Liver (tissue), 9 donors: ENCODE measurements around the gene CAPZB. TPM values are rescaled to one million over a fixed set of nuclear protein-coding genes. Genes with fewer than 3 reads are reported as not detected.

Experiments used
- DNase-seq: peaks from one replicate; pipeline ENCODE4 v3.0.0-alpha.2; 2017; ENCODE audit warnings: low spot score
- H3K27ac ChIP-seq, 2 donors: one replicate each; pipeline ENCODE4 v1.7.0; 2013; ENCODE audit warnings: inconsistent platforms in 2 of 2, low read length in 2 of 2, control low read depth in 1 of 2, low read depth in 1 of 2, mild to moderate bottlenecking in 1 of 2
- H3K27me3 ChIP-seq, 4 donors: one replicate each; pipeline versions ENCODE4 v1.6.1 to v1.7.0; 2013; ENCODE audit warnings: low read length in 3 of 4, inconsistent platforms in 1 of 4, mild to moderate bottlenecking in 1 of 4, moderate library complexity in 1 of 4; ENCODE audit not compliant: control insufficient read depth in 4 of 4, insufficient read depth in 4 of 4
- H3K36me3 ChIP-seq, 4 donors: one replicate each; pipeline versions ENCODE4 v1.6.1 to v1.7.0; 2013; ENCODE audit warnings: low read length in 3 of 4, mild to moderate bottlenecking in 3 of 4, low read depth in 1 of 4, moderate library complexity in 1 of 4; ENCODE audit not compliant: control insufficient read depth in 4 of 4, insufficient read depth in 3 of 4
- H3K4me1 ChIP-seq, 4 donors: one replicate each; pipeline versions ENCODE4 v1.6.1 to v1.7.0; 2013; ENCODE audit warnings: low read length in 3 of 4, mild to moderate bottlenecking in 3 of 4, moderate library complexity in 1 of 4; ENCODE audit not compliant: control insufficient read depth in 4 of 4, insufficient read depth in 4 of 4
- H3K4me3 ChIP-seq, 3 donors: one replicate each; pipeline versions ENCODE4 v1.6.1 to v1.7.0; 2013; ENCODE audit warnings: low read length in 3 of 3, control low read depth in 1 of 3, low read depth in 1 of 3, mild to moderate bottlenecking in 1 of 3
- H3K9ac ChIP-seq, 2 donors: one replicate each; pipeline ENCODE4 v1.7.0; 2013; ENCODE audit warnings: low read length in 2 of 2, mild to moderate bottlenecking in 2 of 2, moderate library complexity in 2 of 2, control low read depth in 1 of 2, low read depth in 1 of 2
- H3K9me3 ChIP-seq, 4 donors: one replicate each; pipeline versions ENCODE4 v1.6.1 to v1.7.0; 2013; ENCODE audit warnings: low read length in 3 of 4; ENCODE audit not compliant: control insufficient read depth in 4 of 4
- FOXA1 ChIP-seq: IDR thresholded peaks from 2 replicates; pipeline ENCODE4 v1.6.1; 2016; ENCODE audit warnings: antibody characterized with exemption
- FOXA2 ChIP-seq: IDR thresholded peaks from 2 replicates; pipeline ENCODE4 v1.6.1; 2016; ENCODE audit warnings: antibody characterized with exemption
- GABPA ChIP-seq, 2 donors: IDR thresholded peaks in 1 of 2; conservative IDR thresholded peaks in 1 of 2; 2 replicates each; pipeline ENCODE4 v1.6.1; 2016; ENCODE audit warnings: antibody characterized with exemption in 2 of 2, mild to moderate bottlenecking in 1 of 2, moderate library complexity in 1 of 2
- HNF4A ChIP-seq, 2 donors: conservative IDR thresholded peaks; 2 replicates each; pipeline ENCODE4 v1.6.1; 2016; ENCODE audit warnings: antibody characterized with exemption in 2 of 2, mild to moderate bottlenecking in 2 of 2
- HNF4G ChIP-seq: IDR thresholded peaks from 2 replicates; pipeline ENCODE4 v1.6.1; 2016; ENCODE audit warnings: antibody characterized with exemption
- JUND ChIP-seq, 2 donors: IDR thresholded peaks; 2 replicates each; pipeline ENCODE4 v1.6.1; 2016; ENCODE audit warnings: antibody characterized with exemption in 2 of 2
- NR2F2 ChIP-seq: IDR thresholded peaks from 2 replicates; pipeline ENCODE4 v1.6.1; 2016; ENCODE audit warnings: antibody characterized with exemption
- RXRA ChIP-seq, 2 donors: IDR thresholded peaks; 2 replicates each; pipeline ENCODE4 v1.6.1; 2017 to 2018; ENCODE audit warnings: antibody characterized with exemption in 2 of 2, mild to moderate bottlenecking in 1 of 2
- SP1 ChIP-seq: IDR thresholded peaks from 2 replicates; pipeline ENCODE4 v1.6.1; 2018; ENCODE audit warnings: antibody characterized with exemption, mild to moderate bottlenecking
- TAF1 ChIP-seq: conservative IDR thresholded peaks from 2 replicates; pipeline ENCODE4 v1.6.1; 2016; ENCODE audit warnings: antibody characterized with exemption, mild to moderate bottlenecking
- YY1 ChIP-seq: IDR thresholded peaks from 2 replicates; pipeline ENCODE4 v1.6.1; 2016; ENCODE audit warnings: antibody characterized with exemption, mild to moderate bottlenecking
- WGBS: extraction: QIAGEN DNeasy Blood & Tissue Kit; methylation state at CpG from one replicate; pipeline ENCODE4 v1.1.7; 2013; 5-methylcytosine and 5-hydroxymethylcytosine counted together
- polyA plus RNA-seq, 2 donors: library from polyadenylated mRNA; stranded (reverse) in 1 of 2; unstranded in 1 of 2; fragments of 200-250 nt in 1 of 2; fragments of >200 nt in 1 of 2; fragmentation: Nextera tagmentation in 1 of 2; extraction: Ambion mirVana in 1 of 2; gene quantifications; one replicate each; pipeline versions ENCODE4 v1.2.1 to v1.2.3, GENCODE V29; 2013 to 2015
- total RNA-seq, 2 donors: library from RNA; depleted of rRNA; stranded (reverse); fragments of >200 nt; gene quantifications; one replicate each; pipeline ENCODE4 v1.2.3, GENCODE V29; 2014
- TF ChIP-seq, protein P1 (sequence below): fragments of 150-350 bp; IDR thresholded peaks from 2 replicates; pipeline ENCODE4 v1.5.1; 2017; ENCODE audit warnings: improper control_type of control experiment, low read depth, low read length; ENCODE audit not compliant: missing input control
- TF ChIP-seq, protein P2 (sequence below): IDR thresholded peaks from 2 replicates; pipeline ENCODE4 v1.6.1; 2016; ENCODE audit warnings: antibody characterized with exemption
- TF ChIP-seq, protein P3 (sequence below): IDR thresholded peaks from 2 replicates; pipeline ENCODE4 v1.6.1; 2016; ENCODE audit warnings: antibody characterized with exemption, mild to moderate bottlenecking
- TF ChIP-seq, protein P4 (sequence below): IDR thresholded peaks from 2 replicates; pipeline ENCODE4 v1.6.1; 2016; ENCODE audit warnings: antibody characterized with exemption
- TF ChIP-seq, protein P5 (sequence below): IDR thresholded peaks from 2 replicates; pipeline ENCODE4 v1.6.1; 2016; ENCODE audit warnings: antibody characterized with exemption
- donor health status: healthy.
- donor health status: healthy.
- donor health status: healthy.
- donor health status: healthy.
- donor health status: healthy.

CAPZB gene
- total and polyA plus RNA-seq, 4 donors = 38.3 to 98.9 (median 51.1) TPM

DNA sequence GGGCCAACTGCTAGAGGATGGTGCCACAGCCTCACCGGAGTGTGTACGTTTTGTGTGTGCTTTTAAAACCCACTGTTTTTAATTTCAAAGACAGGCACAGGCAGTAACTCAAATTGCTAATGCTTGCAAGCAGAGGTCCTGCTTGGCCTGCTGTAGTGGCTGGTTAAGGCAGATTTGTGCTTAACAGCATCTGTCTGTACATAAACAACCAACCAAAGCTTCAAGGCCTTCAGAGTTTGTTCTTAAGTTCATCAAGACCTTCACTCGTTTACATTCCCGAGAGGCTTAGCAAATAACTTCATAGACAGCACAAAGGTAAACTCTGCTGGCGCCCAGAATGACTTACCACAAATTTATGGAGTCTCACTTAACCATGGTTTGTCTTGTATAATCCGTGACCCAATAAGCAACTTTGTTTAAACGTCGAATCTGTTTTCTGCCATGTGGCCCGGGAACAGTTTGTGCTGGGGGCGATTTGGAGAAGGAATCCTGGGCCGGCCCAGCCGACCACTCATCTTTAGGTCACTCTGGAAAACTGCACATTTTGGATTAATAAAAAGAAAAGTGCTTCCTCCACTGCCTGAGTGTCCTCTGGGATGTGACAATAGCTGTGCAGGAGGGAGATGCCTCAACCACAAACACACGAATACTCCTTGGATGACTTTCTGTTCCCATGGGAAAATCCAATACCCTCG is 58.1 kb downstream of the CAPZB start (continued):
- TF ChIP-seq, protein P1, sequence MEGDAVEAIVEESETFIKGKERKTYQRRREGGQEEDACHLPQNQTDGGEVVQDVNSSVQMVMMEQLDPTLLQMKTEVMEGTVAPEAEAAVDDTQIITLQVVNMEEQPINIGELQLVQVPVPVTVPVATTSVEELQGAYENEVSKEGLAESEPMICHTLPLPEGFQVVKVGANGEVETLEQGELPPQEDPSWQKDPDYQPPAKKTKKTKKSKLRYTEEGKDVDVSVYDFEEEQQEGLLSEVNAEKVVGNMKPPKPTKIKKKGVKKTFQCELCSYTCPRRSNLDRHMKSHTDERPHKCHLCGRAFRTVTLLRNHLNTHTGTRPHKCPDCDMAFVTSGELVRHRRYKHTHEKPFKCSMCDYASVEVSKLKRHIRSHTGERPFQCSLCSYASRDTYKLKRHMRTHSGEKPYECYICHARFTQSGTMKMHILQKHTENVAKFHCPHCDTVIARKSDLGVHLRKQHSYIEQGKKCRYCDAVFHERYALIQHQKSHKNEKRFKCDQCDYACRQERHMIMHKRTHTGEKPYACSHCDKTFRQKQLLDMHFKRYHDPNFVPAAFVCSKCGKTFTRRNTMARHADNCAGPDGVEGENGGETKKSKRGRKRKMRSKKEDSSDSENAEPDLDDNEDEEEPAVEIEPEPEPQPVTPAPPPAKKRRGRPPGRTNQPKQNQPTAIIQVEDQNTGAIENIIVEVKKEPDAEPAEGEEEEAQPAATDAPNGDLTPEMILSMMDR = no peak
- TF ChIP-seq RXRA (IDR thresholded peaks at IDR 0.05) (no peak), JUND (IDR thresholded peaks at IDR 0.05) (no peak), FOXA2 (no peak)

DNA sequence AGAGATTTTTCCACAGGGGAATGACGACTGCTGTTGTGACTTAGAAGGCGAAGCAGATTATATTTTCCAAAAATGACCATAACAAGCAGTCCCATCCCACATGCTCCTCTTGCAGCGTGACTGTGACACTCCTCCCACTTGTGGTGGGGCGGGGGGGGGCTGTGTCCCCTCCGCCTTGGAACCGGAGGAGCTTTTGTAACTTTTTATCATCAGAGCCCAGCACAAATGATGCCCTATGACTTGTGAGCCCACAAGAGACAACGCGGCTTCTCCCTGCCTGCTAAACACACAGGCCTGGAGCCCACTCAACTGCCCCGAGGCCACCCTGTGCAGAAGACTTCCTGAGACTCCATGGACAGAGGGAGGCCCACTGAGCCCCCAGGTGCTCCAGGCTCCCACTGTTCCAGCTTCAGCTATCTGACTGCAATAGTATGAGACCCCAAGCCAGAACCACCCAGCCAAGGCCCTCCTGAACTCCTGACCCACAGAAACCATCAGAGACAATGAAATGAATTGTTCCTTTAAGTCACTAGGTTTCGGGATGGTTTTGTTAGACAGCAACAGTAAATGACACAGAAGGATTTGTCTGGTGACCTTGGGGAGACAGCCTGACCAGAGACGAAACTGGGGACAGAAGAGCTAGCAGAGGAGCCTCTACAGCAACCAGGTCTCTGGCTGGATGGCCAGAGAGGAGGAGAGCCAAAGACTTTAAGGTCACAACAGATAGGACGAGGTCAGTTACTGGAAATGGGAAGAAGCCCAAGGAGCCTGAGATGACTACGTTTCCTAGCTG is 58.8 kb downstream of the CAPZB start:
- Histone ChIP-seq H3K9me3 (no peaks in the 10 kb centered on the region), H3K4me1 (peaks cover 18 to 49% (median 39%) of the 10 kb centered on the region in 4 donors), H3K36me3 (no peaks in the 10 kb centered on the region), H3K27ac (peak overlapping the region; percentile 57 to 88), H3K9ac (no peak overlapping the region), H3K27me3 (no peaks in the 10 kb centered on the region), H3K4me3 (no peak overlapping the region)
- no peak for DNase-seq
- 77% methylated on average over 13 of the region's 13 CpGs for WGBS
- TF ChIP-seq NR2F2 (no peak), GABPA (IDR thresholded peaks at IDR 0.05 in 1 of 2, conservative IDR thresholded peaks at IDR 0.05 in 1 of 2) (no peak), SP1 (no peak), JUND (IDR thresholded peaks at IDR 0.05) (no peak), FOXA2 (no peak), HNF4A (conservative IDR thresholded peaks at IDR 0.05) (no peak), FOXA1 (no peak), YY1 (no peak), HNF4G (no peak), TAF1 (no peak)
- TF ChIP-seq, protein P2, sequence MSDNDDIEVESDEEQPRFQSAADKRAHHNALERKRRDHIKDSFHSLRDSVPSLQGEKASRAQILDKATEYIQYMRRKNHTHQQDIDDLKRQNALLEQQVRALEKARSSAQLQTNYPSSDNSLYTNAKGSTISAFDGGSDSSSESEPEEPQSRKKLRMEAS = no peak
- TF ChIP-seq, protein P3, sequence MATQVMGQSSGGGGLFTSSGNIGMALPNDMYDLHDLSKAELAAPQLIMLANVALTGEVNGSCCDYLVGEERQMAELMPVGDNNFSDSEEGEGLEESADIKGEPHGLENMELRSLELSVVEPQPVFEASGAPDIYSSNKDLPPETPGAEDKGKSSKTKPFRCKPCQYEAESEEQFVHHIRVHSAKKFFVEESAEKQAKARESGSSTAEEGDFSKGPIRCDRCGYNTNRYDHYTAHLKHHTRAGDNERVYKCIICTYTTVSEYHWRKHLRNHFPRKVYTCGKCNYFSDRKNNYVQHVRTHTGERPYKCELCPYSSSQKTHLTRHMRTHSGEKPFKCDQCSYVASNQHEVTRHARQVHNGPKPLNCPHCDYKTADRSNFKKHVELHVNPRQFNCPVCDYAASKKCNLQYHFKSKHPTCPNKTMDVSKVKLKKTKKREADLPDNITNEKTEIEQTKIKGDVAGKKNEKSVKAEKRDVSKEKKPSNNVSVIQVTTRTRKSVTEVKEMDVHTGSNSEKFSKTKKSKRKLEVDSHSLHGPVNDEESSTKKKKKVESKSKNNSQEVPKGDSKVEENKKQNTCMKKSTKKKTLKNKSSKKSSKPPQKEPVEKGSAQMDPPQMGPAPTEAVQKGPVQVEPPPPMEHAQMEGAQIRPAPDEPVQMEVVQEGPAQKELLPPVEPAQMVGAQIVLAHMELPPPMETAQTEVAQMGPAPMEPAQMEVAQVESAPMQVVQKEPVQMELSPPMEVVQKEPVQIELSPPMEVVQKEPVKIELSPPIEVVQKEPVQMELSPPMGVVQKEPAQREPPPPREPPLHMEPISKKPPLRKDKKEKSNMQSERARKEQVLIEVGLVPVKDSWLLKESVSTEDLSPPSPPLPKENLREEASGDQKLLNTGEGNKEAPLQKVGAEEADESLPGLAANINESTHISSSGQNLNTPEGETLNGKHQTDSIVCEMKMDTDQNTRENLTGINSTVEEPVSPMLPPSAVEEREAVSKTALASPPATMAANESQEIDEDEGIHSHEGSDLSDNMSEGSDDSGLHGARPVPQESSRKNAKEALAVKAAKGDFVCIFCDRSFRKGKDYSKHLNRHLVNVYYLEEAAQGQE = no peak
- TF ChIP-seq, protein P4, sequence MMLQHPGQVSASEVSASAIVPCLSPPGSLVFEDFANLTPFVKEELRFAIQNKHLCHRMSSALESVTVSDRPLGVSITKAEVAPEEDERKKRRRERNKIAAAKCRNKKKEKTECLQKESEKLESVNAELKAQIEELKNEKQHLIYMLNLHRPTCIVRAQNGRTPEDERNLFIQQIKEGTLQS = no peak
- TF ChIP-seq, protein P1 = no peak
- TF ChIP-seq, protein P5, sequence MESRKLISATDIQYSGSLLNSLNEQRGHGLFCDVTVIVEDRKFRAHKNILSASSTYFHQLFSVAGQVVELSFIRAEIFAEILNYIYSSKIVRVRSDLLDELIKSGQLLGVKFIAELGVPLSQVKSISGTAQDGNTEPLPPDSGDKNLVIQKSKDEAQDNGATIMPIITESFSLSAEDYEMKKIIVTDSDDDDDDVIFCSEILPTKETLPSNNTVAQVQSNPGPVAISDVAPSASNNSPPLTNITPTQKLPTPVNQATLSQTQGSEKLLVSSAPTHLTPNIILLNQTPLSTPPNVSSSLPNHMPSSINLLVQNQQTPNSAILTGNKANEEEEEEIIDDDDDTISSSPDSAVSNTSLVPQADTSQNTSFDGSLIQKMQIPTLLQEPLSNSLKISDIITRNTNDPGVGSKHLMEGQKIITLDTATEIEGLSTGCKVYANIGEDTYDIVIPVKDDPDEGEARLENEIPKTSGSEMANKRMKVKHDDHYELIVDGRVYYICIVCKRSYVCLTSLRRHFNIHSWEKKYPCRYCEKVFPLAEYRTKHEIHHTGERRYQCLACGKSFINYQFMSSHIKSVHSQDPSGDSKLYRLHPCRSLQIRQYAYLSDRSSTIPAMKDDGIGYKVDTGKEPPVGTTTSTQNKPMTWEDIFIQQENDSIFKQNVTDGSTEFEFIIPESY = no peak
